ENCODE measurements around the gene FCHSD2.
A peak's percentile ranks its signal among the peaks of the same experiment; 100 is the strongest.

FCHSD2 gene

DNA sequence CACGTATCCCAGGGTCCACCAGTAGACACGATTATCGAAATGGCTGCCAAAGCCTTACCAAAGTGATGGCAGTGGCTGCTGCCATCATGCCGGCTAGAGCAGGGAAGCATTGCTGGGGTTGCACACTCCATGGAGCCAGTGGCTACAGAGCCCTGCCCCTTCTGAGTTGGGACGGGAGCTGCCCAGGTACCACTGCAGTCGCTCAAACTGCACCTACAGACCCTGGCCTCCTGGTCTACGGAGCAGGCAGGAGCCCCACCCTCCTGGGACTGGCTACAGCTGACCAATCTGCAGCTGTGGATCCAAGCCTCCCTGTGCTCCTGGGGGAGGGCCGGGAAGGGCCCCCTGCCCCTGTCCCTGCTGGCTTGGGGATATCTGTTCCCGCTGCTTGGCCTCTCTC lies 216.5 kb downstream of the FCHSD2 start:
- H2AFZ ChIP-seq = no peak overlapping the region
- H3K4me1 ChIP-seq = peaks cover 3% of the 10 kb centered on the region
- no peak overlapping the region for H3K4me2 ChIP-seq (ENCODE audit: low read length)
- no peaks in the 10 kb centered on the region for H3K9me3 ChIP-seq (ENCODE audit: control insufficient read depth, low read length)
- H3K36me3 ChIP-seq (ENCODE audit: control insufficient read depth, insufficient read depth, low read length) = no peaks in the 10 kb centered on the region
- no peak overlapping the region for H3K27ac ChIP-seq
- no peak overlapping the region for H3K9ac ChIP-seq
- H3K4me3 ChIP-seq (ENCODE audit: low read depth, low read length) = no peak overlapping the region
- no peaks in the 10 kb centered on the region for H3K27me3 ChIP-seq (ENCODE audit: control insufficient read depth, insufficient read depth, low read length)
- TF ChIP-seq CTCF (IDR thresholded peaks at IDR 0.05) = no peak
- no peaks in the 10 kb centered on the region for H3K79me2 ChIP-seq

DNA sequence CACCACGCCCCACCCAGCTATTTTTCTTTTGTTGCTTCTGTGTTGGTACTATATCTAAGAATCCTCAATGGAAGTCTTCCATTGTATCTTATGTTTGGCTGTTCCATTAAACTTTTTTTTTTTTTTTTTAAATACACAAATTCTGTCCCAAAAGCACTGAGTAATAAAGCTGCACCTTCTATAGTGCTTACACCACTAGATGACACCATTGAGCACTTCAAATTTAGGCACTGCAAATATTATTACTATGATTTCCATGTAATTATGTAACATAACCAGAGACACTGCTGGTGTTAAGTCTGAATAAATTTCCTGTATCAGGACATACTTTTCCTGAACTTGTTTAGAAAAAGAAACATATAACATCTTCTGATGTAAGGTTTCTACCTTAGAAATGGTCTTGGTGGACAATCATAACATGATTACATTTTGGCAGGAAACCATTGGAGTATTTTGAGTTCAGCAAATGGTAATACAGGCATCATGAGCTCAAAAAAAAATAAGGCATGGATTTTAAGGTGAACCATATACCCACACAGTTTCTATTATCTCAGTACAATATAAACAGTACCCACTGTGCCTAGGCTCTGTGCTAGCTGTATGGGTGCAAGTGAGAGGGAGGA lies 217.4 kb downstream of the FCHSD2 start:
- no peak overlapping the region for H3K9ac ChIP-seq
- no peak overlapping the region for H2AFZ ChIP-seq
- no peak overlapping the region for H3K4me2 ChIP-seq (ENCODE audit: low read length)
- no peaks in the 10 kb centered on the region for H3K9me3 ChIP-seq (ENCODE audit: control insufficient read depth, low read length)
- no peaks in the 10 kb centered on the region for H3K79me2 ChIP-seq
- H3K27ac ChIP-seq = no peak overlapping the region
- no peaks in the 10 kb centered on the region for H3K36me3 ChIP-seq (ENCODE audit: control insufficient read depth, insufficient read depth, low read length)
- no peak overlapping the region for H3K4me3 ChIP-seq (ENCODE audit: low read depth, low read length)
- TF ChIP-seq CTCF (IDR thresholded peaks at IDR 0.05) = peak; percentile 39
- no peaks in the 10 kb centered on the region for H3K27me3 ChIP-seq (ENCODE audit: control insufficient read depth, insufficient read depth, low read length)
- H3K4me1 ChIP-seq = peaks cover 3% of the 10 kb centered on the region

GRCh38 chr11:72921028-72921716 lies 220.9 kb downstream of the FCHSD2 start:
- Histone ChIP-seq H3K9ac (no peak overlapping the region), H3K4me3 (ENCODE audit: low read depth, low read length) (no peak overlapping the region), H3K79me2 (no peaks in the 10 kb centered on the region), H3K4me2 (ENCODE audit: low read length) (no peak overlapping the region), H3K36me3 (ENCODE audit: control insufficient read depth, insufficient read depth, low read length) (no peaks in the 10 kb centered on the region), H2AFZ (no peak overlapping the region), H3K4me1 (peaks cover 3% of the 10 kb centered on the region), H3K27ac (no peak overlapping the region), H3K27me3 (ENCODE audit: control insufficient read depth, insufficient read depth, low read length) (no peaks in the 10 kb centered on the region), H3K9me3 (ENCODE audit: control insufficient read depth, low read length) (no peaks in the 10 kb centered on the region)
- TF ChIP-seq CTCF (IDR thresholded peaks at IDR 0.05) = no peak

DNA sequence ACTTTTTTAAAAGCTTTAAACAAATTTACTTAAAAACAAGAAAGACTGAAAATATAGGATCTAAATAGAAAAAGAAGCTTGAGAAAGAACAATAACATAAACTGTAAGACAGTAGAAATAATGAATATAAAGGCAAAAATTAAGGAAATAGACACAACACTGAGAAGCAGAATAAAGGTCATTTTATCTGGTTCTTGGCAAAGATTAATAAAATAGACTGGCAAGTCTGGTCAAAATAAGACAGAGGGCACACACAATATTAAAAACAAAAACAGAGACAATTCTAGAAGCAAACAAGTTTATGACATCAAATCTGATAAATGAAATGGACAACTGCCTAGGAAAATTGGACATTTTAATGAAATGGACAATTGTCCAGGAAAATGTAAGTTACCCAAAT lies 222.1 kb downstream of the FCHSD2 start:
- no peaks in the 10 kb centered on the region for H3K9me3 ChIP-seq (ENCODE audit: control insufficient read depth, low read length)
- H3K4me2 ChIP-seq (ENCODE audit: low read length) = no peak overlapping the region
- H3K79me2 ChIP-seq = no peaks in the 10 kb centered on the region
- no peak for TF ChIP-seq CTCF (IDR thresholded peaks at IDR 0.05)
- H3K36me3 ChIP-seq (ENCODE audit: control insufficient read depth, insufficient read depth, low read length) = no peaks in the 10 kb centered on the region
- peaks cover 3% of the 10 kb centered on the region for H3K4me1 ChIP-seq
- no peak overlapping the region for H3K4me3 ChIP-seq (ENCODE audit: low read depth, low read length)
- H2AFZ ChIP-seq = no peak overlapping the region
- no peak overlapping the region for H3K27ac ChIP-seq
- no peaks in the 10 kb centered on the region for H3K27me3 ChIP-seq (ENCODE audit: control insufficient read depth, insufficient read depth, low read length)
- H3K9ac ChIP-seq = no peak overlapping the region

GRCh38 chr11:72918851-72919250 lies 223.3 kb downstream of the FCHSD2 start:
- H3K4me2 ChIP-seq (ENCODE audit: low read length) = no peak overlapping the region

More at GRCh38 chr11:72918851-72919250, 223.3 kb downstream of the FCHSD2 start:
- H3K79me2 ChIP-seq = no peaks in the 10 kb centered on the region
- no peak for TF ChIP-seq CTCF (IDR thresholded peaks at IDR 0.05)
- no peaks in the 10 kb centered on the region for H3K27me3 ChIP-seq (ENCODE audit: control insufficient read depth, insufficient read depth, low read length)
- H3K4me1 ChIP-seq = peaks cover 3% of the 10 kb centered on the region
- H3K27ac ChIP-seq = no peak overlapping the region
- H3K4me3 ChIP-seq (ENCODE audit: low read depth, low read length) = no peak overlapping the region
- H3K9me3 ChIP-seq (ENCODE audit: control insufficient read depth, low read length) = no peaks in the 10 kb centered on the region
- no peaks in the 10 kb centered on the region for H3K36me3 ChIP-seq (ENCODE audit: control insufficient read depth, insufficient read depth, low read length)
- no peak overlapping the region for H2AFZ ChIP-seq
- no peak overlapping the region for H3K9ac ChIP-seq
